Activated T-helper 9 cell treated with anti-CD3 and anti-CD28 coated beads, Interleukin-2, amount 50 U/mL, for 16 hours (primary cell): Measurements from ENCODE around the gene TBP.

ENCODE experiments used
- DNase-seq: peaks from one replicate; pipeline ENCODE4 v3.0.0-alpha.2; 2020; ENCODE audit warnings: low read depth

Gene TBP

DNA sequence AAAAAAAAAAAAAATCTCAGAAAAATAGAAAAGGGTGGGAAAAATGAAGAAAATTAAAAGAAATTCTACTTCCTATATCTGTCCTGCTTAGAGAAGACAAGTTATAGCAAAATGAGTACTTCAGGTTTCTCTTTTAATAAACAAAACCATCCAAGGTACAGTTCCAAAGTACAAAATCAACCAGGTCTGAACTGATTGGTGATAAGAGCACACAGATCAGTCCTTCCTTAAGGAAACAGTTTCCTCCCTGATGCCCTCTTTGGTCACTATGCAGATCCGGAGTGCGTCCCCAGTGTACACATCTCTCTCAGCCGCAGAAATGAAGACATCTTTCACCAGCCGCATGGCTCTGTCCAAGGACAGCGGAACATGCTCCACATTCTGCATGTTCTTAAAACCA, 19.2 kb upstream of the TBP start:
- DNase-seq: no peak

- no peak for DNase-seq
These were observed 17.5 kb upstream of the TBP start for GRCh38 chr6:170536671-170537070.

GRCh38 chr6:170537329-170537728, 16.8 kb upstream of the TBP start:
- no peak for DNase-seq

- DNase-seq: no peak
These were observed 12.0 kb upstream of the TBP start for GRCh38 chr6:170542031-170542719.

DNA sequence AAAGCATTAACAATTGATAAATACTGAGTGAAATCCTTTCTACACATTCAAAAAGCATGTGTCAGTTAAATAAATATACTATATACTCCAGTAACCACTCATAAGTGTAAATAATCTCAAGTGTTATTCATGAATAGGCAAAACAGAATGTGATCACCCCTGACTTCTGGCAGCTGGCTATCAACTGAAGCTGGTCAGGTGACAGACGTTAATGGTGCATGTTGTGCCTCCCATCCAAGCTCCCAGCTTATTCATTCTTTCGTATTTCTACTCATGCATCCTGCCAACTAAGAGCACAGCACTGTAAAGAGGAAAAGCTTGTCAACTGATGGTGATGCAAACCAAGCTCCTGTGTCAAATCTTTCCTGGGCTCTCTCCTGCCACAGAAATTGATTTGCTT, 8.8 kb upstream of the TBP start:
- DNase-seq: no peak

DNA sequence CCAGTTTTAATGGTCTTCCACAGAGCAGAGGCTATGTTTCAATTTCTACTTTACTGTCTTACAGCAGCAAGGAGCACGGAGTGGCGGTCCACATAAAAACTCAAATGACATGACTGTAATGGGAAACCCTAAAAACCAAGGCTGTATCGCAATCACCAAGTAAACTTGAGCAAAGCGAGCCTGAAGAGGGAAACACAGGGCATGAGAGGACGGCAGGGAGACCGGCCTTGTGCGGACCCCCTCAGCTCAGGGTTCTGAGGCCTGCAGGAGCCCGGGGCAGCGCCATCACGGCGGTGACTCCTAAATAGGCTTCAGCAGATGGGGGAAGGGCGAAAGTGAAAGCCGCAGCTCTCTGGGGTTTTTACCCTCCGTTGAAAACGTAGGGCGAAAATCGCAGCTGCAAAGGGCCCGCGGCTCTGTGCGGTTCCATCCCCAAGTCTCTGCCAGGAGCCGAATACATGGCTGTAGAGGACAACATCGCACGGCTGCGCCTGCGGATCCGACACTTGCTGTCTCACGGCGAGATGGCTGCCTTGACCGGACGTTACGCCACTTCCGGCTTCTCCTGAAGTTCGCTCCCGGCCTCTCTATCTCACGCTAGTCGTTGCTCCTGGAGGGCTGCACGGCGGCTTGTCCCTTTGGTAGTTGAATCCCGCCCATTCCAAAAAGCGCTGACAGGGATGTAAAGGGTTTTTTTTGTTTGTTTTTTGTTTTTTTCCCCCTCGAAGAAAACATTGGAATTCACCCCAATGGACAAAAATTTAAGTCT, 1.2 kb upstream of the TBP start, which contains the start of gene PSMB1:
Gene PSMB1 (minus strand): TSS at position 543 of the 769 bp plus-strand sequence. CDS start 65 bp downstream, at position 478.
- DNase-seq: peak; percentile 71

DNA sequence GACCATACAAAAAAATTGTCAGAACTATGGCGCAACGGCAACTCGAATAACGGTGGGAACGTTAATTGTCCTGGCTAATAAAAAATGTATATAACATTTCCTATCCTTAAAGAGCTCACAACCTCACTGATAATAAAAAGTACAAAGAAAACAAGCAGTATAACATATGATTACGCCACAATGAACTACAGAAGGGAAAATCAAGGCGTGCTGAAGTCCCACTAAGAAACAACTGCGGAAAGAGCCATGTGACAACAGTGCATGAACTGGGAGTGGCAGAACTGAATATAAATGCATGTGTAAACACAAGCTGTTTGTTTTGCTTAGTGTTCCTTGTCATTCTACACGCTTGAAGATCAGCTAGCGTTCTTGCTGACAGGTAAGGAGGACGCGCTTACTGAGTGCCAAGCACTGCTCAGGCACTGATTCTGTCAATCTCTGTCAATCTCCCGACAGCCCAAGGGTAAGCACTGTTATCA, 596 bp upstream of the TBP start:
- peak; percentile 6 for DNase-seq

- no peak for DNase-seq
These were observed 598 bp downstream of the TBP start for GRCh38 chr6:170554796-170555137.

- no peak for DNase-seq
These were observed 1.1 kb downstream of the TBP start for GRCh38 chr6:170555305-170555704.

DNA sequence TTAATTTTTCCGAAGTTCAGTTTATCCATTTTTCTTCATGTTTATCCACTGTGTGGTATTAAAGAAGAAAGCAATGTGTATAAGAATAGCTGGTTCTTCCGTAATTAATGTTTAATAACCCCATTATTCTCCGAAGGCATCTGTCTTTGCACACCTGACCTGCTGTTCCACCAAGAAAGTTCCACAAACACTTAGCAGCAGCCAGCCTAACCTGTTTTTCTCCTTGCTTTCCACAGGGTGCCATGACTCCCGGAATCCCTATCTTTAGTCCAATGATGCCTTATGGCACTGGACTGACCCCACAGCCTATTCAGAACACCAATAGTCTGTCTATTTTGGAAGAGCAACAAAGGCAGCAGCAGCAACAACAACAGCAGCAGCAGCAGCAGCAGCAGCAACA, 7.4 kb downstream of the TBP start:
- no peak for DNase-seq

DNA sequence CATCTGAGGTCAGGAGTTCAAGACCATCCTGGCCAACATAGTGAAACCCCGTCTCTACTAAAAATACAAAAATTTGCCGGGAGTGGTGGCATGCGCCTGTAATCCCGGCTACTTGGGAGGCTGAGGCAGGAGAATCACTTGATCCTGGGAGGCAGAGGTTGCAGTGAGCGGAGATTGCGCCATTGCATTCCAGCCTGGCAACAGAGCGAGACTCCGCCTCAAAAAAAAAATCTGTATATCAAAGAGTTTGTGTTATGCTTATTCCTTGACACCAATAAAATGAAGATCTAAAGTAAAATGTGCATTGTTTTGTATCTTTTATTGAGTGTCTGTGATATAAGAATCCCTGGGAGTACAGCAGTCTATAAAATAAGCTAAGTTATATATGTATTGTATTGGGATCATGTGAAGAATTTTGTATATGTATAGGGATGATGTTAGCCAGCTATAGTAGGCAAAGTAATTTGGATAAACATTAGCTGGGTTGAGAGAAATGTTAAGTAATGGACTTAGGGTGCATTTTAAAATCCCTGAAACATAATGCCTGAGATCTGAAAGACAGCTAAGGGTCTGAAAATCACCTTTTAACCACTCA, 10.9 kb downstream of the TBP start:
- DNase-seq: no peak

- no peak for DNase-seq
These were observed 18.7 kb downstream of the TBP start for GRCh38 chr6:170572704-170573466.

DNA sequence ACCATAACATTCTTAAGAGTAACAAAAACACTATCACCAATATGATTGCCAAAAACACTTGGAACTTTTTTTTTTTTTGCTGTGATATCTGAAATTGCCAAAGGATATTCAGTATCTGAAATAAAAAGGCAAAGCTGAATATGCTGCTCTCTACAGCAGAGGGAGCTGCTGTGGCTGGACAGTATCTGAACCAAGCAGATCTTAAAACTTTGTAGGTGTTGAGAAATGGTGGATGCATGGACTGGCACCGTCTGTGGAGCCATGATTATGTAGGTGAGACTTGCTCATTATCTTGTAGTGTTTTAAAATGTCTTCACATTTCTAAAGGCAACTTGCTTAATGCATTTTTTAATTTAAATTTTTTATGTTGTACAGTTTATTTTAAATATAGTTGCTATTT, 21.1 kb downstream of the TBP start:
- DNase-seq: no peak

GRCh38 chr6:170578909-170579308, 24.7 kb downstream of the TBP start:
- no peak for DNase-seq

GRCh38 chr6:170583756-170584180, 29.6 kb downstream of the TBP start:
- no peak for DNase-seq

DNA sequence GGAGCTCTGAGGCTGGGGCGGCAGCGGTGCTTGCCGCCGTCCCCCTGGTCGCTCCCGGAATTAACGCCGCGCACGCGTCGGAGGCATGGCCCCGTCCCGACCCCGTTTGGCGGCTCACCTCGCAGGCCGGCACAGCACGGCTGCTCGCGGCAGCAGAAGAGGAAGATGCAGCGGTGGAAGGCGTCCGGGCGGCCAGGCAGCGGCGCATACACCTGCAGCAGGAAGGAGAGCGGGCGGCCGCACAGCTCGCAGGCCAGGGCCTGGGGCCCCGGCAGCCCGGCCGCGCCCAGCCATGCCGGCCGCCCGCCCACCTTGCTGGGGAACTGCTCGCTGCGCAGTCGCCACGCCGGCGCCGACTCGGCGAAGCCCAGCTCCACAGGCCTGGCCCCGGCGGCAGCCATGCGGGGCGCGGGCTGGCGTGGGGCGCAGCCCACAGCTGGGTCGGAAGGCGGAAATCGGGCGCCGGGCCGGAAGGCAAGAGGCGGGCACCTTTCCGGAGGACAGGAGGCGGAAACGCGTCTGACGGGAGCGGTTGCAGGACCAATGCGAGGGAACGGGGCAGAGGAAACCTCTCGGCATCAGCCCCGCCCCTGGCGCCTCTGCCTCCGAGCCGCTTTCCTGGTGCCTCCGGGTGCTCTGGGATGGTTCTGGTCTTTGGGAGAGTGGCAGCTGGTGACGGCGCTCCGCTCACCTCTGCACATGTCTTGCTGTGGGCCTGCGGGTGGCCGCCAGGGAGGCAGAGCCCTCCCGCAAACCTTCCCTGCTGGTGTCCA, 30.2 kb downstream of the TBP start, which contains the start of gene PDCD2:
Gene PDCD2 (minus strand): TSS at position 457 of the 773 bp plus-strand sequence. CDS start 56 bp downstream, at position 401.
- DNase-seq: peak; percentile 91

DNA sequence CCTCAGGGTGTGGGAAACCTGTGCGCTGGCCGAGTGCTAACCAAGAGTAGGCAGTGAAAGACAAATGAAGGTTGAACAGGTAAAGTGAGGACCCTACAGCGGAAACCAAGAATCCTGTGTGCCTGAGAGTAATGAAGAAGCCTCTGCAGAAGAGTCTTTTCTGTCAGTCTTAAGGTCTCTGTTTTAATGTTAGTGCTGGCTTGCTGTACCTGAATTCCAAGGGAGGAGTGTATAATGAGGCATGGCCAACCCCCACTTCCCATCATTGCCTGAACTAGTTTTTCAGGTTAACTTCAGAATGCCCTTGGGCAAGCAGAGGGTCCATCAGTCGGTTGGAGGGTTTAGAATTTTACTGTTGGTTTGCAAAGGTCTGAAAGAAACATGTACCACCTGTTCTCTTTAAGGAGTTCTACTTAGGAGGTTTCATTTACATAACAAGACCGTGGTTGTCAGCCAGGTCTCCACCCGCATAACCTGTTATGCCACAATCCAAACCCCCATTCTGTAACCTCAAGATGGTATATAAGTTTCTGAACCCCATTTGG, 30.9 kb downstream of the TBP start:
- no peak for DNase-seq

DNA sequence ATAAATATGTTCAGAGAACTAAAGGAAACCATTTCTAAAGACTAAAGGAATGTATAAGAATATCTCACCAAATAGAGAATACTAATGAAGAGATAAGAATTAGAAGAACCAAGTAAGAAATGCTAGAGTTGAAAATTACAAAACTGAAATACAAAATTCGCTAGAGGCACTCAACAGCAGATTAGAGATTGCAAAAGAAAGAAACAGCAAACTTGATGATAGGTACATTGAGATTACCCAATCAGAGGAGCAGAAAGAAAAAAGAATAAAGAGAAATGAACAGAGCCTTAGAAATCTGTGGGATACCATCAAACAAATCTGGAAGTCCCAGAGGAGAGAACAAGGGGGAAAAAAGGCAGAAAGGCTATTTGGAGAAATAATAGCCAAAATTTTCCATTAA, 36.6 kb downstream of the TBP start:
- no peak for DNase-seq

DNA sequence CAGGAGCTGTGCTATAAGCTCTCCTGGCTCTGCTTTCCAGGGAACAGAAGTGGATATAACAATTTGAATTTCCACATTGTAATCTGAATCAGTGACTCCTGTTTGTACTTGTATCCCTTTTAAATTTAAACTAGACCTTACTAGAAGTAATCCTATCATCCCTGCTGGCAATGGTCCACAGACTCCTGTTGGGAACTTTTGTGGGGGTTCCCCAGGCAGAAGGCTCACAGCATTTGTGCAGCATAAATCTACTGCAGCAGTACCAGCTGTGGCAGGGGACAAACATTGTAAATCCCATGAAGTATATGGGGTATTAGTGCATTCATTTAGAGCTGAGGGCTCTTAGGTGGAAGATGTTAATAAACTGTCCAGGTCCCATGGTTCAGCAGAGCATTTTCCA, 42.3 kb downstream of the TBP start:
- no peak for DNase-seq

GRCh38 chr6:170597278-170597677, 43.1 kb downstream of the TBP start:
- no peak for DNase-seq

GRCh38 chr6:170605574-170606259, 51.5 kb downstream of the TBP start:
- DNase-seq: no peak
